Lower leg skin (tissue), 3 donors: ENCODE data around the gene INPP5B.

ENCODE experiments used
- POLR2A ChIP-seq, 2 donors: fragments of 450-650 bp; IDR thresholded peaks; one replicate each; pipeline ENCODE4 v1.6.1; 2016 to 2017; ENCODE audit warnings: antibody characterized with exemption in 2 of 2, mild to moderate bottlenecking in 1 of 2, moderate library complexity in 1 of 2
- TF ChIP-seq, protein P1 (sequence below), 3 donors: fragments of 450-650 bp; IDR thresholded peaks; one replicate each; pipeline ENCODE4 v1.5.1; 2016; ENCODE audit warnings: antibody characterized with exemption in 3 of 3, mild to moderate bottlenecking in 3 of 3, moderate library complexity in 2 of 3

DNA sequence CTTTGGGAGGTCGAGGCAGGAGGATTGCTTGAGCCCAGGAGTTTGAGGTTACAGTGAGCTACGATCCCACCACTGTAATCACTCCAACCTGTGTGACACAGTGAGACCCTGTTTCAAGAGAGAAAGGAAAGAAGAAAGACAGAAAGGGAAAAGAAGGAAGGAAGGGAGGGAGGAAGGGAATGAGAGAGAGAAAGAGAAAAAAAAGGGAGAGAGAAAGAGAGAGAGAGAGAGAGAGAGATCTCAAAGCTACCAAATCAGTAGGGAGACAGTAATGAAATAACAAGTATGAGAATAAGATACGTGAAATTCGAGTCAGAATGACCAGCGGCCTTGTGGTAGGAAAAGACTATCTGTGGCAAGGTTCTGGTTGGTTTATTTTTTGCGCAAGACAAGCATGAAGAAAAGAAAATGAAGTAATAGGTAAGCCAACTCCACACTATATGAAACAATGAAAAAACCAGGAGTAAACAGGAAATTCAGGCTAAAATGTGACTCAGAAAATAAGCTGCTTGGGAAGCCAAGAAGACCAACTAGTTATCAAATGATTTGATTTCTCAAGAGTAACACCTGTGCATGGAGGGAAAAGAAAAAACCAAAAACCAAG lies 96.4 kb downstream of the INPP5B start:
- TF ChIP-seq, protein P1, sequence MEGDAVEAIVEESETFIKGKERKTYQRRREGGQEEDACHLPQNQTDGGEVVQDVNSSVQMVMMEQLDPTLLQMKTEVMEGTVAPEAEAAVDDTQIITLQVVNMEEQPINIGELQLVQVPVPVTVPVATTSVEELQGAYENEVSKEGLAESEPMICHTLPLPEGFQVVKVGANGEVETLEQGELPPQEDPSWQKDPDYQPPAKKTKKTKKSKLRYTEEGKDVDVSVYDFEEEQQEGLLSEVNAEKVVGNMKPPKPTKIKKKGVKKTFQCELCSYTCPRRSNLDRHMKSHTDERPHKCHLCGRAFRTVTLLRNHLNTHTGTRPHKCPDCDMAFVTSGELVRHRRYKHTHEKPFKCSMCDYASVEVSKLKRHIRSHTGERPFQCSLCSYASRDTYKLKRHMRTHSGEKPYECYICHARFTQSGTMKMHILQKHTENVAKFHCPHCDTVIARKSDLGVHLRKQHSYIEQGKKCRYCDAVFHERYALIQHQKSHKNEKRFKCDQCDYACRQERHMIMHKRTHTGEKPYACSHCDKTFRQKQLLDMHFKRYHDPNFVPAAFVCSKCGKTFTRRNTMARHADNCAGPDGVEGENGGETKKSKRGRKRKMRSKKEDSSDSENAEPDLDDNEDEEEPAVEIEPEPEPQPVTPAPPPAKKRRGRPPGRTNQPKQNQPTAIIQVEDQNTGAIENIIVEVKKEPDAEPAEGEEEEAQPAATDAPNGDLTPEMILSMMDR (IDR thresholded peaks at IDR 0.05), result no peak
- no peak for TF ChIP-seq POLR2A (IDR thresholded peaks at IDR 0.05)
